Upper lobe of left lung (tissue), 4 donors: ENCODE results near the gene POLA2.

Experiments used
- CTCF ChIP-seq, 6 experiments: fragments of 450-650 bp in 4 of 6; fragments of 200-600 bp in 2 of 6; sonication (generic) in 2 of 6; IDR thresholded peaks; one replicate each; pipeline ENCODE4 v1.5.1; 2016 to 2019; ENCODE audit warnings: antibody characterized with exemption in 6 of 6
- EP300 ChIP-seq, 4 donors: sonication (generic); formaldehyde crosslinking; IDR thresholded peaks; one replicate each; pipeline ENCODE4 v1.5.1; 2017; ENCODE audit warnings: antibody characterized with exemption in 4 of 4, control low read depth in 2 of 4
- POLR2A ChIP-seq, 4 donors: fragments of 450-650 bp; IDR thresholded peaks; one replicate each; pipeline ENCODE4 v1.5.1; 2016 to 2017; ENCODE audit warnings: antibody characterized with exemption in 4 of 4, mild to moderate bottlenecking in 2 of 4
- POLR2AphosphoS5 ChIP-seq, 2 donors: sonication (generic); formaldehyde crosslinking; IDR thresholded peaks; one replicate each; pipeline ENCODE4 v1.5.1; 2017; ENCODE audit warnings: antibody characterized with exemption in 2 of 2

GRCh38 chr11:65311170-65311678 is 49.5 kb downstream of the POLA2 start:
- TF ChIP-seq EP300 (IDR thresholded peaks at IDR 0.05) = no peak
- TF ChIP-seq CTCF (IDR thresholded peaks at IDR 0.05) = no peak
- TF ChIP-seq POLR2A (IDR thresholded peaks at IDR 0.05) = no peak
- TF ChIP-seq POLR2AphosphoS5 (IDR thresholded peaks at IDR 0.05) = peak; percentile 7 to 32
